ENCODE results near the gene RCC1. TPM values are rescaled to one million over a fixed set of nuclear protein-coding genes. Genes with fewer than 3 reads are reported as not detected.

Gene RCC1
- total RNA-seq, 1 donor from 2014 or later = 46.3 TPM

DNA sequence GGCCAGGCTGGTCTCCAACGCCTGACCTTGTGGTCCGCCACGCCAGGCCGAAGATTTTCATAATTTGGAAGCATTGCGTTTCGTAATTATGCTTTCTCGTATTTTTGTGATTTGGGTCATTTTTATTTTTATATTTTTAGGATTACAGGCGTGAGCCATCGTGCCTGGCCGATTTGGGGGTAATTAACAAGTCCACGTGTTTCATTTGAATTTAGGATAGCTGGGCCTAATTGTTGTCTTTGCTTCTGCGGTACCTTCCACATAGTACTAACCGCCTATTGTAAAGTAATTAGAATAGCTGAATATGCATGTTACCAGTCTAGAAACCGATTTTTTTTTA, 1.0 kb downstream of the RCC1 start:
- no peak for DNase-seq (ENCODE audit: low read depth)
- peak overlapping the region; percentile 83 for H3K4me3 ChIP-seq (ENCODE audit: low read depth, low read length)
- TF ChIP-seq, protein P1, sequence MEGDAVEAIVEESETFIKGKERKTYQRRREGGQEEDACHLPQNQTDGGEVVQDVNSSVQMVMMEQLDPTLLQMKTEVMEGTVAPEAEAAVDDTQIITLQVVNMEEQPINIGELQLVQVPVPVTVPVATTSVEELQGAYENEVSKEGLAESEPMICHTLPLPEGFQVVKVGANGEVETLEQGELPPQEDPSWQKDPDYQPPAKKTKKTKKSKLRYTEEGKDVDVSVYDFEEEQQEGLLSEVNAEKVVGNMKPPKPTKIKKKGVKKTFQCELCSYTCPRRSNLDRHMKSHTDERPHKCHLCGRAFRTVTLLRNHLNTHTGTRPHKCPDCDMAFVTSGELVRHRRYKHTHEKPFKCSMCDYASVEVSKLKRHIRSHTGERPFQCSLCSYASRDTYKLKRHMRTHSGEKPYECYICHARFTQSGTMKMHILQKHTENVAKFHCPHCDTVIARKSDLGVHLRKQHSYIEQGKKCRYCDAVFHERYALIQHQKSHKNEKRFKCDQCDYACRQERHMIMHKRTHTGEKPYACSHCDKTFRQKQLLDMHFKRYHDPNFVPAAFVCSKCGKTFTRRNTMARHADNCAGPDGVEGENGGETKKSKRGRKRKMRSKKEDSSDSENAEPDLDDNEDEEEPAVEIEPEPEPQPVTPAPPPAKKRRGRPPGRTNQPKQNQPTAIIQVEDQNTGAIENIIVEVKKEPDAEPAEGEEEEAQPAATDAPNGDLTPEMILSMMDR (conservative IDR thresholded peaks at IDR 0.05; ENCODE audit: low read depth, low read length) = no peak

DNA sequence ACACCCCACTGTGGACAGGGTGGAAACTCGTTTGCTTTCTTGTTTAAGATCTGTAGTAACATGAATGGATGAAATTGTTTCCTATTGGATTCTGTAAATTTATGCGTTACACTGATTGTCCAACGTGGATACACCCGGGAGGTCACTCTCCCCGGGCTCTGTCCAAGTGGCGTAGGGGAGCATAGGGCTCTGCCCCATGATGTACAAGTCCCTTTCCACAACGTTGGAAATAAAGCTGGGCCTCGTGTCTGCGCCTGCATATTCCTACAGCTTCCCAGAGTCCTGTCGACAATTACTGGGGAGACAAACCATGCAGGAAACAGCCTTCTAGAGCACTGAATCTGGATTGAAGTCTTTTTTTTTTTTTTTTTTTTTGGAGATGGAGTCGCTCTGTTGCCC, 1.4 kb downstream of the RCC1 start:
- DNase-seq (ENCODE audit: low read depth) = no peak
- TF ChIP-seq, protein P1 (conservative IDR thresholded peaks at IDR 0.05; ENCODE audit: low read depth, low read length) = no peak
- peak overlapping the region; percentile 83 for H3K4me3 ChIP-seq (ENCODE audit: low read depth, low read length)

DNA sequence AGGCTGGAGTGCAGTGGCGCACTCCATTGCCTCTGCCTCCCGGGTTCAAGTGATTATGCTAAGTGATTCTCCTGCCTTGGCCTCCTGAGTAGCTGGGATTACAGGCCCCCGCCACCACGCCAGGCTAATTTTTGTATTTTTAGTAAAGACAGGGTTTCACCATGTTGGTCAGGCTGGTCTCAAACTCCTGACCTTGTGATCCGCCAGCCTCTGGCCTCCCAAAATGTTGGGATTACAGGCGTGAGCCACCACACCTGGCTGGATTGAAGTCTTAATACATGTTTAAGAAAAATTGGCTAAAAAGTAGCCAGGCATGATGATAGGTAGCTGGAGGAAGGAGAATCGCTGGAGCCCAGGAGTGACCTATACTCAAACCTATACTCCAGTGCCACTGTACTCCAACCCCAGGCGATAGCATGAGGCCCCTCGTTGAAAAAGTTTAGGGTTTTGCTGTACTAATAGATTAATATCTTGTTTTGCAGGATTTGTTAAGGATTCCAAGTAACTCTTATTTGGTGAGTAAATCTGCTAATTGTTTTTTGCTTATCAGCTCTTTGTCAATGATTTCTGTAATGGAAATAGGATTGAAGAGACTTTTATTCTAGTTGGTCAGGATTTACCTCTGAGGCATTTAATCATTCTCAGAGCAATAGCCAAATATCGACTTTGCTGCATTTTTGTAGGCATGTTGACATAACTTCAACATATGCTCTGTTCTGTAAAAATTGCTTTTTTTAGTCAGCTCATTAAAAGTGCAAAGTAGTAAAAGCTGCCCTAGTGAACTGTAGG, 2.0 kb downstream of the RCC1 start:
- TF ChIP-seq, protein P1 (conservative IDR thresholded peaks at IDR 0.05; ENCODE audit: low read depth, low read length) = no peak
- H3K4me3 ChIP-seq (ENCODE audit: low read depth, low read length) = peak overlapping the region; percentile 83
- DNase-seq (ENCODE audit: low read depth) = no peak

DNA sequence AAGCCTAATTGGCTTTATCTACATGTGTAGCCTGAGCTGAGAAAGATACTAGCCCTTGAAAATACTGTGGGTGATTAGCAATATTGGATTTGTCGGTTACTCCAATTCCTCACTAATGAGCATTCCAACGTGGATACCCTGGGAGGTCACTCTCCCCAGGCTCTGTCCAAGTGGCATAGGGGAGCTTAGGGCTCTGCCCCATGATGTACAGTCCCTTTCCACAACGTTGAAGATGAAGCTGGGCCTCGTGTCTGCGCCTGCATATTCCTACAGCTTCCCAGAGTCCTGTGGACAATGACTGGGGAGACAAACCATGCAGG, 2.6 kb downstream of the RCC1 start:
- TF ChIP-seq, protein P1 (conservative IDR thresholded peaks at IDR 0.05; ENCODE audit: low read depth, low read length) = no peak

DNA sequence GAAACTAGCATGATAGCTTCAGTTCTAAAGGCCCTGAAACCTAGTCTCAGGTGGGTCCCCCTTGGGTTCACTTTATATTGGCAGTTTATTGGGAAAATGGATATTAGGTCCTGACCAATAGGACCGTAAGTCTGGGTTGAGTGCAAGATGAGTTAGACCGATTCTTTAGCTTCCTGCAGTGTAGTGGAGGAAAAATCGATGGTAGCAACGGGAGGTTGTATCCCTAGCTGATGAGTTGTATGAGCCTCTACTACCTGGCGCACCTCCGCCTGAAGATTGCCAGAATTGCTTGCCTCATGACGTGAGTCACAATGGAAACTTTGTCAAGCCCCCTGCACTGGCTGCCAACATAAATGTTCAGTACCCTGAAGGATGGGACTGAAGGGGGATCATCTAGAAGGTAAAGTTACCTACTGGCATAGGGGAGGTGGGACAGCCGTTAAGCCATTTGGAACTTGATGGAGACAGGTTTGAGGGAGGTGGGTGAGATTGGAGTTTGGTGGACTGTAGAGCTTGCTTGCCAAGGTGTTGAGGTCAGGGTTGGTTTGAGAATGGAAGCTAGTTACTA, 3.9 kb downstream of the RCC1 start:
- H3K4me3 ChIP-seq (ENCODE audit: low read depth, low read length) = peak overlapping the region; percentile 83
- TF ChIP-seq, protein P1 (conservative IDR thresholded peaks at IDR 0.05; ENCODE audit: low read depth, low read length) = no peak
- no peak for DNase-seq (ENCODE audit: low read depth)

More for the DNA sequence above, 2.6 kb downstream of the RCC1 start:
- DNase-seq (ENCODE audit: low read depth) = no peak
- H3K4me3 ChIP-seq (ENCODE audit: low read depth, low read length) = peak overlapping the region; percentile 83

DNA sequence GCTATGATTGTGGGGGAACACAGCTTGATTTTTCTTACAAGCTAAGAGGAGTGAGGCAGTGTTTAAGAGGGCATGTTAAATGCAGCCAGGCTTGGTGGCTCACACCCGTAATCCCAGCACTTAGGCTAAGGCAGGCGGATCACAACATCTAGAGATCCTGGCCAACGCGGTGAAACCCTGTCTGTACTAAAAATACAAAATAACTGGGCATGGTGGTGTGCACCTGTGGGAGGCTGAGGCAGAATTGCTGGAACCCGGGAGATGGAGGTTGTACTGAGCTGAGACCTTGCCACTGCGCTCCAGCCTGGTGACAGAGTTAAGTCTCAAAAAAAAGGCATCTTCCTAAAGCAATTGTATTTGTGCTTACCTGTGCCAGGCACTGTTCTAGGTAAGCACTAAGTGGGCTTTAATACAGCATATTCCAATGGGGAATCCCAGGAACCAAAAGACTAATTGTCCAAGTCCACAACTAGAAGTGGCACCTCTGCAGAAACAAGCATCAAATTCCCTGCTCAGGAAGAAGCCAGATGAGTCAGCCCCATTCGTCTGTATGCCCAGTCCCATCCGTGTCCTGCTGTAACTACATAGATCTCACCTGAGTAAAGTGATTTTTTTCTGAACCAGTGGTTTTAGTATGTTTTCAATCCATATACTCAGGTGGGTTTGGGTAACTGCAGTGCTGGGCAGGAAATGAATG, 4.6 kb downstream of the RCC1 start:
- TF ChIP-seq, protein P1 (conservative IDR thresholded peaks at IDR 0.05; ENCODE audit: low read depth, low read length) = no peak
- DNase-seq (ENCODE audit: low read depth) = no peak
- peak overlapping the region; percentile 83 for H3K4me3 ChIP-seq (ENCODE audit: low read depth, low read length)
